Stimulated activated naive B cell treated with anti-CD40 and anti-IgM and Interleukin-4, amounts not matched to agents 10 μg/mL and 1 μg/mL and 100 μg/mL, for 72 hours (primary cell): ENCODE results near the gene TRIM2.
"Not testable (repeated sequence)": the region's sequence is repeated elsewhere in the genome, so short reads cannot be mapped to it uniquely, and the experiment has no call there.

Source experiments
- ATAC-seq, 2 donors: fragments of 150-1000 bp; cut with Tn5 transposase; replicated peaks; 2 replicates each; pipeline ENCODE4 v1.10.0; 2021; ENCODE audit warnings: moderate library complexity in 1 of 2
- DNase-seq: peaks from one replicate; pipeline ENCODE4 v3.0.0; 2021
- H3K27ac Mint-ChIP-seq: one replicate; pipeline ENCODE4 v1.8.0; 2022; ENCODE audit warnings: mild to moderate bottlenecking, mixed read lengths
- H3K27me3 Mint-ChIP-seq, 2 donors: one replicate each; pipeline ENCODE4 v1.8.0; 2022; ENCODE audit warnings: mixed read lengths in 2 of 2
- H3K36me3 Mint-ChIP-seq, 2 donors: one replicate each; pipeline ENCODE4 v1.8.0; 2022; ENCODE audit warnings: mixed read lengths in 2 of 2, mild to moderate bottlenecking in 1 of 2
- H3K4me1 Mint-ChIP-seq, 2 donors: one replicate each; pipeline ENCODE4 v1.8.0; 2022; ENCODE audit warnings: mixed read lengths in 2 of 2, mild to moderate bottlenecking in 1 of 2
- H3K4me3 Mint-ChIP-seq, 2 donors: one replicate each; pipeline ENCODE4 v1.8.0; 2022; ENCODE audit warnings: mild to moderate bottlenecking in 2 of 2, mixed read lengths in 2 of 2, moderate library complexity in 1 of 2
- H3K9me3 Mint-ChIP-seq, 2 donors: one replicate each; pipeline ENCODE4 v1.8.0; 2022; ENCODE audit warnings: mixed read lengths in 2 of 2, mild to moderate bottlenecking in 1 of 2

TRIM2 gene

GRCh38 chr4:153204247-153204671, at the start of gene TRIM2:
TRIM2 (plus strand) TSS chr4:153204443; CDS start chr4:153204531, 88 bp downstream.
- no peak within 1 kb of the TSS for H3K27ac Mint-ChIP-seq
- DNase-seq, result no peak
- H3K4me3 Mint-ChIP-seq, result no peak within 1 kb of the TSS
- peaks cover 12 to 17% of the 10 kb centered on the region in 2 donors for H3K27me3 Mint-ChIP-seq
- H3K9me3 Mint-ChIP-seq, result no peaks in the 10 kb centered on the region
- peaks cover 10 to 21% of the 10 kb centered on the region in 2 donors for H3K4me1 Mint-ChIP-seq
- no peaks in the 10 kb centered on the region for H3K36me3 Mint-ChIP-seq
- ATAC-seq, result no peak

- DNase-seq (no peak), ATAC-seq (no peak)
- Mint-ChIP-seq H3K27me3 (peaks cover 23 to 34% of the 10 kb centered on the region in 2 donors), H3K9me3 (no peaks in the 10 kb centered on the region), H3K36me3 (peaks cover 0 to 1% of the 10 kb centered on the region in 2 donors), H3K27ac (no peak overlapping the region), H3K4me3 (no peak overlapping the region), H3K4me1 (peaks cover 31 to 70% of the 10 kb centered on the region in 2 donors)
Measured at GRCh38 chr4:153155686-153156085, 48.6 kb upstream of the TRIM2 start.

GRCh38 chr4:153156263-153156662, 48.0 kb upstream of the TRIM2 start:
- ATAC-seq, result no peak

GRCh38 chr4:153156721-153157120, 47.5 kb upstream of the TRIM2 start:
- peaks cover 28 to 64% of the 10 kb centered on the region in 2 donors for H3K4me1 Mint-ChIP-seq
- no peaks in the 10 kb centered on the region for H3K9me3 Mint-ChIP-seq
- H3K27ac Mint-ChIP-seq, result no peak overlapping the region
- DNase-seq (no peak), ATAC-seq (no peak)
- peaks cover 0 to 1% of the 10 kb centered on the region in 2 donors for H3K36me3 Mint-ChIP-seq
- no peak overlapping the region for H3K4me3 Mint-ChIP-seq
- peaks cover 23 to 29% of the 10 kb centered on the region in 2 donors for H3K27me3 Mint-ChIP-seq

More at GRCh38 chr4:153156263-153156662, 48.0 kb upstream of the TRIM2 start:
- H3K27me3 Mint-ChIP-seq, result peaks cover 23 to 33% of the 10 kb centered on the region in 2 donors
- H3K4me1 Mint-ChIP-seq, result peaks cover 31 to 68% of the 10 kb centered on the region in 2 donors
- no peak for DNase-seq
- peaks cover 0 to 1% of the 10 kb centered on the region in 2 donors for H3K36me3 Mint-ChIP-seq
- no peaks in the 10 kb centered on the region for H3K9me3 Mint-ChIP-seq
- H3K27ac Mint-ChIP-seq, result no peak overlapping the region
- no peak overlapping the region for H3K4me3 Mint-ChIP-seq

GRCh38 chr4:153159016-153159415, 45.2 kb upstream of the TRIM2 start:
- no peak overlapping the region for H3K4me3 Mint-ChIP-seq
- peaks cover 16 to 41% of the 10 kb centered on the region in 2 donors for H3K4me1 Mint-ChIP-seq
- H3K27ac Mint-ChIP-seq, result no peak overlapping the region
- H3K36me3 Mint-ChIP-seq, result no peaks in the 10 kb centered on the region
- DNase-seq (no peak), ATAC-seq (peak; percentile 33 to 44)
- H3K9me3 Mint-ChIP-seq, result no peaks in the 10 kb centered on the region
- peaks cover 23 to 26% of the 10 kb centered on the region in 2 donors for H3K27me3 Mint-ChIP-seq

- Mint-ChIP-seq H3K4me3 (no peak overlapping the region), H3K27me3 (peaks cover 23 to 24% of the 10 kb centered on the region in 2 donors), H3K9me3 (peaks cover 0 to 1% of the 10 kb centered on the region in 2 donors), H3K27ac (no peak overlapping the region), H3K36me3 (no peaks in the 10 kb centered on the region), H3K4me1 (peaks cover 16 to 38% of the 10 kb centered on the region in 2 donors)
- no peak for DNase-seq
- peak; percentile 55 to 60 for ATAC-seq
Measured at GRCh38 chr4:153159728-153160221, 44.5 kb upstream of the TRIM2 start.

- DNase-seq, result no peak
- ATAC-seq, result no peak
- Mint-ChIP-seq H3K4me3 (no peak overlapping the region), H3K36me3 (no peaks in the 10 kb centered on the region), H3K4me1 (peaks cover 14 to 34% of the 10 kb centered on the region in 2 donors), H3K9me3 (peaks cover 0 to 1% of the 10 kb centered on the region in 2 donors), H3K27ac (no peak overlapping the region), H3K27me3 (peaks cover 14 to 21% of the 10 kb centered on the region in 2 donors)
Measured at GRCh38 chr4:153160821-153161220, 43.4 kb upstream of the TRIM2 start.

- no peaks in the 10 kb centered on the region for H3K36me3 Mint-ChIP-seq
- no peak overlapping the region for H3K4me3 Mint-ChIP-seq
- H3K27ac Mint-ChIP-seq, result no peak overlapping the region
- ATAC-seq (no peak), DNase-seq (no peak)
- H3K27me3 Mint-ChIP-seq, result peaks cover 14 to 20% of the 10 kb centered on the region in 2 donors
- H3K4me1 Mint-ChIP-seq, result peaks cover 11 to 28% of the 10 kb centered on the region in 2 donors
- peaks cover 0 to 1% of the 10 kb centered on the region in 2 donors for H3K9me3 Mint-ChIP-seq
Measured at GRCh38 chr4:153161226-153161963, 42.8 kb upstream of the TRIM2 start.

GRCh38 chr4:153165236-153165635, 39.0 kb upstream of the TRIM2 start:
- H3K4me3 Mint-ChIP-seq, H3K36me3 Mint-ChIP-seq, ATAC-seq, H3K27ac Mint-ChIP-seq, H3K4me1 Mint-ChIP-seq, H3K9me3 Mint-ChIP-seq, DNase-seq: not testable (repeated sequence)
- peaks cover 9 to 21% of the 10 kb centered on the region in 2 donors for H3K27me3 Mint-ChIP-seq

- ATAC-seq, result no peak
- Mint-ChIP-seq H3K4me1 (peaks cover 0 to 1% of the 10 kb centered on the region in 2 donors), H3K4me3 (no peak overlapping the region), H3K27me3 (peaks cover 9 to 21% of the 10 kb centered on the region in 2 donors), H3K36me3 (no peaks in the 10 kb centered on the region), H3K9me3 (peaks cover 0 to 1% of the 10 kb centered on the region in 2 donors), H3K27ac (no peak overlapping the region)
- no peak for DNase-seq
Measured at GRCh38 chr4:153166716-153167501, 37.3 kb upstream of the TRIM2 start.

- H3K36me3 Mint-ChIP-seq, result no peaks in the 10 kb centered on the region
- H3K4me3 Mint-ChIP-seq, result no peak overlapping the region
- no peak overlapping the region for H3K27ac Mint-ChIP-seq
Measured at GRCh38 chr4:153169776-153170175, 34.5 kb upstream of the TRIM2 start.

GRCh38 chr4:153170407-153170806, 33.8 kb upstream of the TRIM2 start:
- Mint-ChIP-seq H3K36me3 (no peaks in the 10 kb centered on the region), H3K27me3 (peaks cover 17 to 22% of the 10 kb centered on the region in 2 donors), H3K9me3 (no peaks in the 10 kb centered on the region), H3K4me1 (peaks cover 0 to 1% of the 10 kb centered on the region in 2 donors), H3K27ac (no peak overlapping the region), H3K4me3 (no peak overlapping the region)
- ATAC-seq (no peak), DNase-seq (no peak)

More at GRCh38 chr4:153169776-153170175, 34.5 kb upstream of the TRIM2 start:
- no peak for ATAC-seq
- no peaks in the 10 kb centered on the region for H3K9me3 Mint-ChIP-seq
- DNase-seq, result no peak
- peaks cover 17 to 27% of the 10 kb centered on the region in 2 donors for H3K27me3 Mint-ChIP-seq
- peaks cover 0 to 1% of the 10 kb centered on the region in 2 donors for H3K4me1 Mint-ChIP-seq

- Mint-ChIP-seq H3K9me3 (no peaks in the 10 kb centered on the region), H3K36me3 (no peaks in the 10 kb centered on the region), H3K4me3 (no peak overlapping the region), H3K27me3 (peaks cover 7% of the 10 kb centered on the region in 2 donors), H3K27ac (no peak overlapping the region), H3K4me1 (no peaks in the 10 kb centered on the region)
- DNase-seq (no peak), ATAC-seq (no peak)
Measured at GRCh38 chr4:153174821-153175567, 29.2 kb upstream of the TRIM2 start.

- Mint-ChIP-seq H3K36me3 (no peaks in the 10 kb centered on the region), H3K27ac (no peak overlapping the region), H3K27me3 (peaks cover 7 to 11% of the 10 kb centered on the region in 2 donors), H3K4me1 (no peaks in the 10 kb centered on the region), H3K9me3 (no peaks in the 10 kb centered on the region), H3K4me3 (no peak overlapping the region)
- no peak for ATAC-seq
- no peak for DNase-seq
Measured at GRCh38 chr4:153176938-153177337, 27.3 kb upstream of the TRIM2 start.
